ENCODE measurements around the gene AKR1D1.

GRCh38 chr7:138162236-138162635 lies 86.0 kb downstream of the AKR1D1 start:
- no peak for TF ChIP-seq CTCF (IDR thresholded peaks at IDR 0.05)
- no peak for TF ChIP-seq MYC (IDR thresholded peaks at IDR 0.05; ENCODE audit: borderline replicate concordance, low read length)
- no peak for TF ChIP-seq EHMT2 (IDR thresholded peaks at IDR 0.05; ENCODE audit: low read depth)
- TF ChIP-seq ESRRA (IDR thresholded peaks at IDR 0.05; ENCODE audit: borderline replicate concordance, low read length), result no peak
